Mammary microvascular endothelial cell (primary cell): ENCODE results near the gene TM4SF20. TPM values are rescaled to one million over a fixed set of nuclear protein-coding genes. Genes with fewer than 3 reads are reported as not detected.

Experiments
- total RNA-seq: library from RNA; depleted of rRNA; stranded (reverse); fragments of >200 nt; gene quantifications from 2 replicates; pipeline ENCODE4 v1.2.3, GENCODE V29; 2015

Gene TM4SF20
- total RNA-seq: not detected in 2 replicates

DNA sequence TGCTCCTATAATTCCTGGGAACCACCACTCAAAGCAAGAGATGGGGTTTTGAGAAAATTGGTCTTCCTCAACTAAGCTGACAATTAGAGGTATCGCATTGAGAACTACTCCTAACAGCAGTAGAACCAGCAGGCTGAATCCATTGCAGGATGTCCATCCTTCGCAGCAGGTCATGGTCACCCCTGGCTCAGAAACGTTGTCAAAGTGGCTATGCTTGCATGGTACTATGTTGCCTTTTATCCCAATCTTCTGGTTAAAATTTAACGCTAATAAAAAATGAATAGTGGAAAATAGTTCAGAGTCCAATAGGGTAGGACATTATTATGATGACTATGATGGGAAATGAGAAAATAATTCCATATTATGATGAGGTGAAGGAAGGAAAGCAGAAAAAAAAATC is at the start of gene TM4SF20:
Gene TM4SF20 (minus strand): TSS at position 212 of the 400 bp plus-strand sequence. CDS start 38 bp downstream, at position 174.

DNA sequence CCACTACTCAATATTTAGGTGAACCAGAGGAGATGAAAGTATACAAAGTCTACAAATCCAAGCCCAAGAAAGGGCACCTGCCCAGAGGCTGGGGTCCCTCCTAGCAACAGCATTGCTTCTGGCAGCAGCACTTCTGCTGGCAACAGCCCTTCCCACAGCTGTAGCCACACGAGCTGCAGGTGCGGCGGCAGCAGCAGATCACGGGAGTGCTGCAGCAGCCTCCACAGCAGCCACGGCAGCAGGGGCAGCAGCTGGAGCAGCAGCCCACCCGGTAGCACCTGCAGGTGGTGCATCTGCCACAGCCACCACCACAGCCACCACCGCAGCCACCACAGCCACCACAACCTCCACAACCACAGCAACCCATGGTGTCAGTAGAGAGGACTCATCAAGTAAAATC is 8.5 kb upstream of the TM4SF20 start, which contains the start of gene SCYGR1:
Gene SCYGR1 (minus strand): TSS at position 367 of the 400 bp plus-strand sequence. CDS start 0 bp downstream, at position 367.

GRCh38 chr2:227324995-227325838 is 53.9 kb downstream of the TM4SF20 start, which contains the start of gene MFF:
Gene MFF, plus strand, starts transcription at chr2:227325251. Its CDS starts 5,415 bp downstream, at chr2:227330666.

Other genes starting within 250 kb of the TM4SF20 start
- under 0.01 TPM in 1 of 2 replicates, not detected in the other for gene COL4A4, start 215.1 kb downstream of the TM4SF20 start, total RNA-seq
- gene COL4A3, start 214.7 kb downstream of the TM4SF20 start, total RNA-seq: not detected in 2 replicates
- gene MFF, start 54.1 kb downstream of the TM4SF20 start, total RNA-seq: 67.6 and 68.7 TPM in 2 replicates
- not detected in 2 replicates for gene SCYGR1, start 8.6 kb upstream of the TM4SF20 start, total RNA-seq
- gene AGFG1, start 92.8 kb upstream of the TM4SF20 start, total RNA-seq: 67.0 and 79.0 TPM in 2 replicates
- gene SCYGR2, start 219.6 kb upstream of the TM4SF20 start, total RNA-seq: not detected in 2 replicates
- gene SCYGR3, start 235.5 kb upstream of the TM4SF20 start, total RNA-seq: not detected in 2 replicates
- gene SCYGR4, start 238.2 kb upstream of the TM4SF20 start, total RNA-seq: not detected in 2 replicates